Myocyte (in vitro differentiated cells): ENCODE results near the gene GAK. TPM values are rescaled to one million over a fixed set of nuclear protein-coding genes. Genes with fewer than 3 reads are reported as not detected.
"Not testable (repeated sequence)": the region's sequence is repeated elsewhere in the genome, so short reads cannot be mapped to it uniquely, and the experiment has no call there.

Source experiments
- DNase-seq: peaks from one replicate; pipeline ENCODE4 v3.0.0-alpha.2; 2012; ENCODE audit warnings: low read depth
- total RNA-seq: library from RNA; depleted of rRNA; stranded (reverse); fragments of >200 nt; gene quantifications from 2 replicates; pipeline ENCODE4 v1.2.3, GENCODE V29; 2014

Gene GAK
- total RNA-seq, 1 donor from 2014 or later: 46.1 TPM

DNA sequence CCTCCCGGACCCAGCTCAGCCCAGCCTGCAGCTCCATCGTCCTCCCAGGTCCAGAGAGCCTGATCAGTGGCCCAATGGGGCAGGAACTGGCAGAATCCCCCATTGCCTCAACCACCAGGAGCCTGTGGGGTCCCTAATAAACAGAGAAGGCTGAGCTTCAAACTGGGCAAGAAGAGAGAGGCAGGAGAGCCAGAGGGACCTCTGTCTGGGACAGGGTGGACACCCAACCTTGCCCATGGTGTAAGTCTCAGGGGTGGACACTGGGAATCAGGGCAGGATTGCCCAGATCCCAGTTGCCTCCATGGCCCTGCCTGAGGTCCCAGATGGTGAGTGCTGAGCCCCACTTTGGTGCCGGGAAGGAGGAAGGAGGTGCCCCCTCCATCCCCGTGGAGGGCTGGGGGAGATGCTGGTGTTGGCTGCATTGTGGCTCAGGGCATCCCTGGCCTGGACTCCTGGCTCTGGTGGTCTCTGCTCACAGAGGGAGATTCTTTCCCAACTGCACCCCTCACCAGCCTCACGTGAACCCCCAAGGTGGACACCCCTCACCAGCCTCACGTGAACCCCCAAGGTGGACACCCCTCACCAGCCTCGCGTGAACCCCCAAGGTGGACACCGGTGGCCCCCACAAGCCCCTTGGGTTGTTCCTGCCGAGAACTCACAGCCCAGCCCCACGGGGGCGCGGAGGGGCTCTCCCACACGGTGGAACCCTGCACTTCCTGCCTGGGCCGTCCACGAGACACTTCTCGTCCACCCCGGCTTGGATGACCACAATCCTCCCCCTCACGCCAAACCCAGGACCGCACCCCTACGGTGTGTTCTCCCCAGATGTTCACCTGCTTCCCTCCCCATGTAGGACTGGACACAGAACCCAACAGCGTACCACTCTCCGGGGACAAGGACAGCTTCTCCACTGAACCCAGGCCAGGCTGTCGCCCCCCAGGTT lies 111.6 kb downstream of the GAK start:
- no peak for DNase-seq

DNA sequence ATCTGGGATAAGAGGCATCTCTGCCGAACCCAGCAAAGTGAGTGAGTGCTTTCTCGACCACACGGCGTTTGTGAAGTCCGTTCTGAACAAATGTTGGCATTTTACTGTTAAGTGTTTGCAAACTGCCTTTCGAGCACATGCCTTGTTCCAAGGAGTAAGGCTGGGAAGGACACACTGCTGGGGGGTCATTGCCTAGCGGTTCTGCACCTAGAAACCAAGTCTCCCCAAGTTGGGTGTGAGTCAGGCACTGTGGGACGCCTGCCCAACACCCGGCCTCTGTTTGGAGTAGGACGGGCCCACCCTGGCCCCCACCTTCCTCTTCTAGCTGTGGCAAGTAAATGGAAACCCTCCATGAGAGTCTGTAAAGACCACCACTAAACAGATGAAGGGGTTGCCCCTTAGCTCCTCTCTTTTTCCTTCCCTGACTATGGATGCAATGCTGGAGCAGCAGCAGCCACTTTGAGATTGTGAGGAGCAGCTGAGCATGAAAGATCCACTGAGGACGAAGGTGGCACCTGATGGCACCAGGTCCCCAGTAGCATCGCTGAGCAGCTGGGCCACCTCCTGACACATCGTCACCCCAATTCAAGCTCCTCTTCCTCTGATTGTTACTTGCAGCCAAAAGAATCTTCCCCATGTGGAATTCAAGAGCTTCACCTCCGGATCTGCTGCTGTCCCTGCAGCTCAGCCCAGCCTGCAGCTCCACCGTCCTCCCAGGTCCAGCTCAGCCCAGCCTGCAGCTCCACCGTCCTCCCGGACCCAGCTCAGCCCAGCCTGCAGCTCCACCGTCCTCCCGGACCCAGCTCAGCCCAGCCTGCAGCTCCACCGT lies 112.5 kb downstream of the GAK start:
- no peak for DNase-seq

DNA sequence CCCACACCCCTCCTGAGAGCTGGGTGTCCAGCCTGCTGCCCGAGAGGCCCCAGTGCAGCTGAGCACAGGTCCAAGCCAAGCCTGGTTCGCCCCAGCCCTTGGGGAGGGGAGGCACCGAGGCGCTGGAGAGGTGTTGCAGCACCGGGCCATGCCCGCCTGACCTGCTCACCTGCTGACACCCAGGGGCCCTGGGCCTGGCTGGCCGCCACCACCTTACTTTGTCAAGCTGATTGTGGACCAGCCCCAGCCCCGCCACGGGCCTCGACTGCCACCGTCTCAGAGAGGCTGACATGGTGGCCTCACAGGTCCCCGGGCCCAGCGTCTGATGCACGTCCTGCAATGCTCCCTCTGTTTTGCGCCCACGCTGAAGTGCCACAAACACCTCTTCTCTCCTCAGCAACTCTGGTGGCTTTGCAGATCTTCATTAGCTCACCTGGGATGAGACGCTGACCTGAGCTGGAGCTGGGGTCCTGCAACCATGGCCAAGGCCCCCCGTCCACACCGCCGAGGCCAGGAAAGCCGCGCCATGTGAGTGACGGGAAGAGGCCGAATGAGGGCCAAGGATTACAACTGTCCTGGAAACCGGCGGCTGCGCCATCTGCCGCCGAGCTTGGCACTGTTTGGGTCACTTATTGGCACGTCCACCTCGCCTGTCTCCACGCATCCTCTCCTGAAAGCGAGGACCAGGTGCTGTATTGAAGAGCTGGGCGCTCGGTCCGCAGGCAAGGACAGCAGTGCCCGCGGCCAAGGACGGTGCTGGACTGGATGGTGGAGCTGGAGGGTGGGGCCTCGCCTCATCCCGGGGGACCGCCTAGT lies 113.8 kb downstream of the GAK start:
- DNase-seq: no peak

DNA sequence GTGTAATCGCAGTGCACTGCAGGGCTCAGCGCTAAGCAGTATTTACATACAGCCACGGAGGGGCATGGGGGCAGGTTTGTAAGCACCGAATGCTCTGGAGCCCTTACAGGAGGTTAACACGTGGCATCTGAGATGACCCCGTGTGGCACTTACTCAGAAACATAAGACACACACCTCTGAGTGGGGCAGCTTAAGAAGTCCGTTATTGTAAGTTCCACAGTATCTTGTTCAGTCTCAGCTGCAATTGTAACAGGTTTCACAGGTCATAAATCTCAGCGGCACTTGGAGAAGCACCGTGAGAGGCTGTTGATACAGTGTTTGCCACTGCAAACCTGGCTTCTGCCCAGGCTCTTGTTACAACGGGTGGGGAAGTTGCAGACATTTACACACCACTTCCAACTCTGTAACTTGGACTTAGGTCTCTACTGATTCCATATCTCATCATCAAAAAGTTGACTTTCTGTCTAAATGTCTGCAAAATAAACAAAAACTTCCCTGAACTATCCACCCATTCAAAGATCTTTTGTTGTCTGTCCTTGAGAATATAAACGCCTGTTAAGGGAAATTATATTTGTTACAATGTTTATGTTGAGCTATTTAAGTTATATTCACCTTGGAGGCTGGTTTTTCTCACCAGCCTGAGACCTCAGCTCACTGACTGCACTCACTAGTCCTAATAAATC lies 116.5 kb downstream of the GAK start:
- DNase-seq: no peak

DNA sequence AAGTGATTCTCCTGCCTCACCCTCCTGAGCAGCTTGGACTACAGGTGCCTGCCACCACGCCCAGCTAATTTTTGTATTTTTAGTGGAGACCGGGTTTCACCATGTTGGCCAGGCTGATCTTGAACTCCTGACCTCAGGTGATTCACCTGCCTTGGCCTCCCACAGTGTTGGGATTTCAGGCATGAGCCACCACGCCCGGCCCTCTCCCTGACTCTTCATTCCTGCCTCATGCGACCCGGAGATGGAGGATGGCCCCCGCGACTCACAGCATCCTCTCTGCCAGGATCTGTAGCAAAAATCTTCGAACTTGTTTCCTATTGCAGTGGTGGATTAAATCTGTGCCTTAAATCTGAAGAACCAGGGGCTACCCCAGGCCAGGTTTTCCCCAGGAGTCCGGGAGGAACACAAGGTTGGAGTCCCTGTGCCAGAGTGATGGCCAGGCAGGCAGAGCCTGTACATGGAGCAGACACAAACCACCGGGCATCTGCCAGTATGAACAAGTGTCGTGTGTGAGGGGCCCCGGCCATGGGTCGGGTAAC lies 117.7 kb downstream of the GAK start:
- DNase-seq: no peak

DNA sequence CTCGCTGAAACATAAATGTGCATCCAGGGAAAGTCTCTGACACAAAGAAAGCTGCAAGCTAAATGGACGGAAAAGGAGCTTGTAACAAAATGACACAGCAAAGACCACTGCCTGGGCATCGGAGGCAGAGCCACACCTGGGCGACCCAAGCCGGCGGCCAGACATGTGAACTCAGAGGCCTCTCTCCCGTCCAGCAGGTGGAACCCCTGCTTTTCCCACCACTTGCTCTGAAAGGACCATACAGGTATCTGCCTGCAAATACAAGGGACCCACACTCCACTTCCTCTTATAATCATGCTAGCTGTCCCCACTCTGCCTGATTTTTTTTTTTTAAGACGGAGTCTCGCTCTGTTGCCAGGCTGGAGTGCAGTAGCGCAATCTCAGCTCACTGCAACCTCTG lies 118.2 kb downstream of the GAK start:
- no peak for DNase-seq

DNA sequence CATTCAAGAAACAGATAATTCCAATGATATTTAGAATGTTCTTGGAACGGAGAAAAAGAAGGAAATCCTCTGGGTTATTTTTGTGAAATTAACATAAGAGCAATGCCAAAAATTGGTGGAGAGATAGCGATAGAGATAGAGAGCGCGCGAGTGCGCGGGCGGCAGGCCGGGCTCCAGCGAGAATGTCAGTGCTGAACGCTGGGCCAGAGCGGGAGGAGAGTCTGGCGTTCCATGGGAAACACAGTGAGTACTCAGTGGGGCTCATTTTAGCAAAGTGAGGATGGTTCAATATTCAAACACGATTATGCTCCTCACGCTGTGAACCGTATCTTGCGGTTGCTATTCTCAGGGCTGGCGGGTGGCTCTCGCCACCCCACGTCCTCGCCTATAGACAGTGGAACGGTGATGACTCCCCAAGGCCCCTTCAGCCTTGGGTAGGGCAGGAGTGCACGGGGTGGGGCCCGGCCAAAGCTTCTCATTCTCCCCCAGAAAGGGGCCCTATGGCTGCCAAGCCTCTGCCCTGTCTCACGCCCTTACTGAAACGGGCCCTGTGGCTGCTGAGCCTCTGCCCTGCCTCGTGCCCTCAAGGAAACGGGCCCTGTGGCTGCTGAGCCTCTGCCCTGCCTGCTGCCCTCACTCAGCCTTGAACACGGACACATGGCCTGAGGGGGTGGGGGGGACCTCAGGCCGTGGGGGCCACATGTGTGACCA lies 123.1 kb downstream of the GAK start:
- DNase-seq: no peak

DNA sequence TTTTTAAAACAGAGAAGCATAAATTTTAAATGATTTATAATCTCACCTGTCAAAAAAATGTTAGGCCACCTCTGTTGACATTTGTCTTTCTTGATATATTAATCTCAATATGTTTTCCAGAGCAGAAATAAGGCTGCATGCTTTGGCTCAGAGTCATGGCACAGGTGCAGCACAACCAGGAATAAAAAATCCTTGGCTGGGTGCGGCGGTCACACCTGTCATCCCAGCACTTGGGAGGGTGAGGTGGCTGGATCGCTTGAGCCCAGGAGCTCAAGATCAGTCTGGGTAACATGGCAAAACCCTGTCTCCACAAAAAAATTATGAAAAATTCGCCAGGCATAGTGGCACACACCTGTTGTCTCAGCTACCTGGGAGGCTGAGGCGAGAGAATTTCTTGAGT lies 124.3 kb downstream of the GAK start:
- DNase-seq: no peak

DNA sequence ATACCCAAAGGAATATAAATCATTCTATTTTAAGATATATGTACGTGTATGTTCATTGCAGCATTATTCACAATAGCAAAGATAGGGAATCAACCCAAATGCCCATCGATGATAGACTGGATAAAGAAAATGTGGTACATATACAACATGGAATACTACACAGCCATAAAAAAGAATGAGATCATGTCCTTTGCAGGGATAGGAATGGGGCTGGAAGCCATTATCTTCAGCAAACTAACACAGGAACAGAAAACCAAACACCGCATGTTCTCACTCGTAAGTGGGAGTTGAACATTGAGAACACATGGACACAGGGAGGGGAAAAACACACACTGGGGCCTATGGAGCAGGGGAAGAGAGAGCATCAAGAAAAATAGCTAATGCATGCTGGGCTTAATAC lies 125.1 kb downstream of the GAK start:
- DNase-seq: not testable (repeated sequence)

DNA sequence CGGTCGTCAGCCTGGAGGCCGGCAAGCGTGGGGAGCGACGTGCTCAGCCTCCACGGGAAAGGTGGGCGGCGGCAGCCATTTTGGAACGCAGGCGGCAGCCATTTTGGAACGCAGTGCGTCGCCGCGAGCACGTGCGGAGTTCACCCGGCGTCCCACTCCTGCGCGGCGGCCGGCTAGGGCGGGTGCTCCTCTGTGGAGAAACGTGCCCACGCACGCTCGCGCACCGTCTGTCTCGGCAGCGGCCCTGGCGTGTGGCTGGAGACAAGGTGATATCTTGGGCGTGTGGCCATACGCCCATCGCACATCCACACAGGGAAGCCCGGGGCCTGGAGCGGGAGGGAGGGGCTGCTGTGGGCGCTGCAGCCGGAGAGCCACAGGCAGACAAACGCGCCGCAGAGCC lies 127.3 kb downstream of the GAK start:
- no peak for DNase-seq

DNA sequence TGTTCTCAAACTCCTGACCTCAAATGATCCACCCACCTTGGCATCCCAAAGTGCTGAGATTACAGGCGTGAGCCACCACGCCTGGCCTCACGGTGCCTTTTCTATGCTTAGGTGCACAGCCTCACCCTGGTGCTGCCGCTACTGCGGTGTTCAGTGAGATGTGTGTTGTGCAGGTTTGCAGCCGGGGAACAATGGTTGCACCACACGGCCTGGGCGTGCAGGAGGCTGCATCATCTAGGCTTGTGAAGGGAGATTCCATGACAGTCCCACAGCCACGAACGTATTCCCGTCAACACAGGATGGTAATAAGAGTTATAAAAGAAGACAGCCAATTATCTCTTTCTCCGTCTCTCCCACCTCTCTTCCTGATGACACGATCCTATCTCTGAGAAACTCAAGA lies 128.2 kb downstream of the GAK start:
- DNase-seq: no peak

DNA sequence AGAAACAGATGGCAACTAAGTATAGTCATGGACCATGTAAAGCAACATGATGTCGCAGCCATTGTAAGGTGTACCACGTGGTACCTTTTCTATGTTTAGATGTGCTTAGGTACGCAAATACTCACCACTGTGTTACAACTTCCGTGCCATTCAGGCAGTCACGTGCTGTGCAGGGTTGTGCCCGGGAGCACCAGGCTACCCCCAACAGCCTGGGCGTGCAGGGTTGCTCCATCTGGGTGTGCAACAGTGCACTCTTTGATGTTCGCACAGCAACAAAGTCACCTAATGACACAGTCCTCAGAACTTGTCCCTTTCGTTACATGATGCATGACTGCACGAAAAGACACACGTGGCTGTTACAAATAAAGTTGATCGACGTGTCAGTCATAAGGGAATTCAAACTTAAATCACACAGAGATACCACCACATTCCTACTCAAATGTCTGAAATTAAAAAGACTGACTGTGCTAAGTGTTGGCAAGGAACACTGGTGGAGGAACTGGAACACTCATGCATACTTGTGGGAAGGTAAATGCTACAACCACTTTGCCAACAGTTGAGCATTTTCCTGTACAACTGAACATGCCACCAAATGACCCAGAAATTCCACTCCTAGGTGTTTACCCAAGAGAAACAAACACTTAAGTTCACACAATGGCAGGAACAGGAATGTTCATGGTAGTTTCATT lies 130.5 kb downstream of the GAK start:
- DNase-seq: no peak

Other genes with a start within 250 kb of the GAK start
- 0.10 TPM in 1 of 2 replicates, not detected in the other for gene SLC49A3, start 243.2 kb downstream of the GAK start, total RNA-seq
- 79.0 and 93.6 TPM in 2 replicates for gene PCGF3, start 226.5 kb downstream of the GAK start, total RNA-seq
- gene CPLX1, start 106.2 kb downstream of the GAK start, total RNA-seq: 0.57 and 1.2 TPM in 2 replicates
- gene TMEM175, start 144 bp upstream of the GAK start, total RNA-seq: 30.9 and 52.7 TPM in 2 replicates
- 10.2 and 12.5 TPM in 2 replicates for gene DGKQ, start 41.3 kb upstream of the GAK start, total RNA-seq
- gene IDUA, start 54.7 kb upstream of the GAK start, total RNA-seq: 27.6 and 30.9 TPM in 2 replicates
- gene SLC26A1, start 61.1 kb upstream of the GAK start, total RNA-seq: 0.24 TPM in 1 of 2 replicates, not detected in the other
- 20.5 and 22.5 TPM in 2 replicates for gene FGFRL1, start 79.3 kb upstream of the GAK start, total RNA-seq
- not detected in 2 replicates for gene RNF212, start 181.2 kb upstream of the GAK start, total RNA-seq
- gene SPON2, start 240.3 kb upstream of the GAK start, total RNA-seq: 0.47 and 3.7 TPM in 2 replicates